ENCODE results near the gene DCANP1.
"Not testable (repeated sequence)": the region's sequence is repeated elsewhere in the genome, so short reads cannot be mapped to it uniquely, and the experiment has no call there.

The DCANP1 gene, protein sequence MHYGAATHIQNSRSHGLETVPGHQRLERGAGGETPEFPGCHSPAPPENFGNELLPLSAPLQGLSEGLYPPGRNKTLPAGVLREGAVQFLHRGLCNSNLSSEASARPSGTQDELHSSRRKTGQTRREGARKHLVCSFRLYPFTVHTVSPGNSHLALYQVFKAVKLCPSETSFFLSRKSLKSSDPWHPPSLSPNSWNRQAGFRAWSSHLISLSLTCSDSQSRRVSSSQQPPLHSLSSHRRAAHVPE

GRCh38 chr5:135447298-135447929 is at the start of gene DCANP1:
TSS of gene DCANP1 (minus strand) at chr5:135447348. CDS start at chr5:135447108, 240 bp downstream.
- in situ Hi-C loops (cut with MboI; ENCODE audit: low pct_unique_long_range_greater_than_20kb, low sequenced_read_pairs): no loop called here
- DNase-seq: no peak

- DNase-seq: peak; percentile 78
- in situ Hi-C loops (cut with MboI; ENCODE audit: low pct_unique_long_range_greater_than_20kb, low sequenced_read_pairs): not testable (repeated sequence)
Measured at GRCh38 chr5:135495531-135495930, 48.4 kb upstream of the DCANP1 start.

DNA sequence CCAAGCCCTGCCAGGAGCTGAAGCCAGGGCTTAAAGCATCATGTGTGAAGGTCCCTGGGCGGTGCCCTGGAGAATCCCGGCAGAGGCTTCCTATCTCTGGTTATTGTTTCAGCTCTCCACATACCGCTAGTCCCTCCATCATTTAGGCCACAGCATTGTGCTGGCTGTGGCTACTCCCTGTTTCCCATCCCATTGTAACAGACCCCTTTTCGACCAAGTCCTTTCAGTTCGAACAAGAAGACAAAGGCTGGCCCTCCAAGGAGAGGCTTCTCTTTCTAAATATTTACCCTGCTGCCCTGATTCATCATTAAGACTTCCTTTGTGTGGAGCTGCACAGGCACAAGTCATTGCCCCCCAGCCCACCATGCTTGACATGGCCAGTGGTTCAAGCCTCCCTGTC is 47.0 kb upstream of the DCANP1 start:
- in situ Hi-C loops (cut with MboI; ENCODE audit: low pct_unique_long_range_greater_than_20kb, low sequenced_read_pairs): no loop called here
- DNase-seq: no peak

DNA sequence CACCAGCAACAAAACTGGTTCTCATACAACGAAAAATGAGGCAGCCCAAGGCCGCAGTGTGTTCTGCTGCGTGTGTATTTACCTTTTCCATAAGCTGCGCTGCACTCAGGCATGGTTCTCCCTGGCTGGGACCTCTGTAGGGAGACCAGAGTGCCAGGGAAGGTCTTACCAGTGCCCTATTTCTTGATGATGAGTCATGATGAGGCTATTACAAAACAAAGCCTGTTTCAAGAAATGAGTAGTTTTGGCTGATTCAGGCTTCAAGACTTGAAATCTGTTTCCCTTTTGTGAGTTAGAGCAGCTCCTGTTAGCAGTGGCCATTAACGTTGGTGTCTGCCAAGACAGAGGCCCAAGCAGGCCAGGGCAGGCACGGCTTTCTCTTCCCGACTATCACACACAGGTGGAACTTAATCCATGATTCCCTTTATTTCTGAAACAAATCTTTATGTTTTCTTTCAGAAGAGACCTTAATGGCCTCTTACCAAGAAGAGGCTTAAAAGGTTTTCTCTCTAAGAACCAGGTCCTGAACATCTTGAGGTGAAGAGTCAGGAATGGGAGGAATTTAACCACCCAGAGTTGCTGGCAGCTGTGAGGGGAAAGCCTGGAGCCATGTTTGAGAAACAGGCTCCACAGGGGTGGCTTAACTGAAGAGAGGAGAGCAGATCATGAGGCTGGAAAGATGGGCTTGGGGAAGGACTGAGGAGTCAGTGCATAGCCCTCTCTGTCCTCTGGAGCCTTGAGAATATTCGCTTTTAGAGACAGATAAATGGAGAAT is 46.4 kb upstream of the DCANP1 start:
- in situ Hi-C loops (cut with MboI; ENCODE audit: low pct_unique_long_range_greater_than_20kb, low sequenced_read_pairs): no loop called here
- peak; percentile 35 for DNase-seq

GRCh38 chr5:135492319-135492626 is 45.1 kb upstream of the DCANP1 start:
- in situ Hi-C loops (cut with MboI; ENCODE audit: low pct_unique_long_range_greater_than_20kb, low sequenced_read_pairs): no loop called here
- DNase-seq: no peak

DNA sequence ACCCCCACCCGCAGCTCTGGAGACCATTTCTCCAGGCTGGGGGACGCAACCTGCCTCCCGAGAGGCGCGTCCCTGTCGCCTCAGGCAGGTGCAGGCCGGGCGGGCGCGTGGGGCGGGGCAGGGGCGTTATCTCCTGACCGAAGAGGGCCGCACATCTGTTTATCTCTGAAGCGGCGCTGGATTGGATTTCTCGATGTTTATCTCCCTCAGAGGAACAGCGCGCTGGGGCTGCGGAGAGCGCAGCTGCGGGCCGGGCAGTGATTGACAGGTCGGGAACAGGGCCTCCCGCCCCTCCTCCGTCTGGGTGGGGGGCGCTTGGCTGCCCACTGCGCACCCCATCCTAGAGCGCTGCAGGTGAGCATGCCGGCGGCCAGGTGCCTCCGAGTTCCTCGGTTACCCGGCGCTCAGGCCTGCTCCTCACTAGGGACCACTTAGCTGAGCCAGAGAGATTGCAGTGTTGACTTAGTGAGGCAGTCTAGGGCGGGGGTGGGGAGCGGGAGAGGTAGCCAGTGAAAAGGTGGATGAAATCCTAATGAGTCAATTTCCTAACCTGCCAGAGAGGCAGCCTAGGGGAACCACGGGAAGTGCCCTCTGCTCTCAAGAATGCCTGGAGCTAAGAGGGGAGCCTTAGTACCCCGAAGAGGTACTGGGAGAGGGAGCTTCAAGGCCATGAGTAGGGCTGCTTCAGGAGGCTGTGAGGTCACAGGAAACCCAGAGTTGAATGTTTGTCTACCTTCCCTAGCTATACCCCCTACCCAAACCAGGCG is 44.6 kb upstream of the DCANP1 start:
- in situ Hi-C loops (cut with MboI; ENCODE audit: low pct_unique_long_range_greater_than_20kb, low sequenced_read_pairs): no loop called here
- no peak for DNase-seq

DNA sequence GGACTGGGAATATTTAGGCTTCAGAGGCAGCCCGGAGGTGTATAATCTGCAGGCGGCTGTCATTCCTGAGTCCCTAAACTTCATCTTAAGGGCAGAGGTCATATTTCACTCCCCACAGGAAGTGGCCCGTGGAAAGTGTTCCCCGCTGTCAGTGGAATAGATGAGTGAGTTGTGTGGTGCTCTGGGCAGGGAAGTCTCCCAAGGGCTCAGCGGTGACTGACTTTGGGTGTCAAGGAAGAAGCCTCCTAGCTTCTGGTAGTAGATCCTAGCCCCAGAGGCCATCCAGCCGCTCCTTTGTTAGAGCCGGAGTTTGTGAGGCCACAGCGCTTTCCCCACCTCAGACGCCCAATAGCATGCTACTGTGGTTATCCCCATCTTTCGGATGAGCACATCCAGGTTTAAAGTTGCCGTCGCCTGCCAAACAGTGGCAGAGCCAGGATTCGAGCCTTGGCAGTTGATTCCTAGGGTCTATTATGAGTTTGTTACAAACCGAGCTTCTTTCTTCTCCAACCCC is 43.9 kb upstream of the DCANP1 start:
- no peak for DNase-seq
- in situ Hi-C loops (cut with MboI; ENCODE audit: low pct_unique_long_range_greater_than_20kb, low sequenced_read_pairs): no loop called here

GRCh38 chr5:135490245-135491037 is 43.3 kb upstream of the DCANP1 start:
- no peak for DNase-seq
- in situ Hi-C loops (cut with MboI; ENCODE audit: low pct_unique_long_range_greater_than_20kb, low sequenced_read_pairs): no loop called here

GRCh38 chr5:135489466-135490244 is 42.5 kb upstream of the DCANP1 start:
- in situ Hi-C loops (cut with MboI; ENCODE audit: low pct_unique_long_range_greater_than_20kb, low sequenced_read_pairs): no loop called here
- DNase-seq: no peak

DNA sequence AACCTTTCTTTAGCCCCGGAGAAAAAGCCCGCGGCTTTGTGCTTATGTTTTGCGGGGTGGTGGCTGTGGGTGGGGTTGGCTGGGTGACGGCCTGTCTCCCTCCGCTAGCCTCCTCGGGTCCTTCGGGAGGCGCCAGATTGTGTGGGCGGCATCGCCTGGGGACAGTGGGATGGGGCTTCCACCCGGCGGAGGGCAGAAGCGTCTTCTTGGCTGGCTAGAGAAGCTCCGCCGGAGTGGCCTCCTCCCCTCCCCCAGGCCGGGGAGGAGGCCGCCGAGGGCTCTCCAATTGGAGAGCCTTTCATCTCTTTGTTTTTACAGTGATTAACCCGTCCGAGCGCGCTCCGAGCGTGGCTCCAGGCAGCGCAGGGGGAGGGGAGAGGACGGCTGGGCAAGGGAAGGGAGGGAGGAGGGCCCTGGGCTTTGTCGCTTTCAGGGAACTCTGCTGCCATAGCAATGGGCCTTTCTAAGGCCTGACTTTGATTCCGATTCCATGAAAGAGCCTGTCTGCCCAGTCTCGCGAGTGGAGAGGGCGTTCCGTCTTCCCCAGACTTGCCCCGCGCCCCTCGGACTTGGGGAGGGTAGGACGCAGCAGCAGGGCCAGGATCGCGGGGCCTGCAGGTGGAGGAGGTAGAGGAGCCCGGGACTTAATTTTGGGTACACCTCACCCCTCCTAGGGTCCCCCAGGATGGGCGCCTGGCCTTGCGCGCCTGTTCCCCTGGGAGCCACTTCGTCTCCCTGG is 41.7 kb upstream of the DCANP1 start:
- no peak for DNase-seq
- in situ Hi-C loops (cut with MboI; ENCODE audit: low pct_unique_long_range_greater_than_20kb, low sequenced_read_pairs): no loop called here

GRCh38 chr5:135487839-135488514 is 40.8 kb upstream of the DCANP1 start:
- DNase-seq: no peak
- in situ Hi-C loops (cut with MboI; ENCODE audit: low pct_unique_long_range_greater_than_20kb, low sequenced_read_pairs): no loop called here

DNA sequence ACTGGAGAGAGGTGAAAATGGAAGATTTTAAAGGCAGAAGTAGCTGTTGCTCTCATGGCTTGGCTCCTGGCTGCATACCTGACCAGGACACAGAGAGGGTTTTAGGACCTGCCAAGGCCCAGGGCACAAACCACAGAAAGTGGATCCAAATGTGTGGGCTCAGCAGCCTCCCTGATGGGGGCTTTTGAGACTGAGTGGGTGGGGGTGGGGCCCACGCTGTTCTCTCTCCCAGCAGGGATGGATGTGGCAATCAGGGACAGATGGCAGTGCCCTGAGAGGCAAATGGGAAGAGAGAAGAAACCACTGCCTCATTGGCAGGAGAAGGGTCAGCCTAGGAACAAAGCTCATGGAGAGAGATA is 39.9 kb upstream of the DCANP1 start:
- in situ Hi-C loops (cut with MboI; ENCODE audit: low pct_unique_long_range_greater_than_20kb, low sequenced_read_pairs): no loop called here

GRCh38 chr5:135486131-135487036 is 39.2 kb upstream of the DCANP1 start:
- DNase-seq: no peak
- in situ Hi-C loops (cut with MboI; ENCODE audit: low pct_unique_long_range_greater_than_20kb, low sequenced_read_pairs): no loop called here

More for the DNA sequence above, 39.9 kb upstream of the DCANP1 start:
- DNase-seq: no peak

- in situ Hi-C loops (cut with MboI; ENCODE audit: low pct_unique_long_range_greater_than_20kb, low sequenced_read_pairs): no loop called here
- DNase-seq: no peak
Measured at GRCh38 chr5:135484674-135485086, 37.5 kb upstream of the DCANP1 start.

DNA sequence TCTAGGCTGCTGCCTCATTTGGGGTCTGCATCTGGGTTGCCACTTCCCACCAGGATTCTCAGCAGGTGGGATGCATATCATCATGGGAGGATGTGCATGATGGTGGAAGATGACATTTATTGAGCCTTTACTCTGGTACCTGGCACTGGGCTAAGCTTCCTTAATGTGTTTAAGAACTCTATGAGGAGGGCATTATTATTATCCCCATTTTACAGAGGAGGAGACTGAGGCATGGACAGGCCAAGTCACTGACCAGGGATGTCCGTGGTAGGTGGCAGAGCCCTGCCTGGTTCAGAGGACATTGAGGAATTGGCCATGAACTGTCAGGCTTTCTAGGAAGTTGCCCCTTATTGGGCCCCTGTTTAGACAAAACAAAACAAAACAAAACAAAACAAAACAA is 36.1 kb upstream of the DCANP1 start:
- in situ Hi-C loops (cut with MboI; ENCODE audit: low pct_unique_long_range_greater_than_20kb, low sequenced_read_pairs): no loop called here
- DNase-seq: no peak

DNA sequence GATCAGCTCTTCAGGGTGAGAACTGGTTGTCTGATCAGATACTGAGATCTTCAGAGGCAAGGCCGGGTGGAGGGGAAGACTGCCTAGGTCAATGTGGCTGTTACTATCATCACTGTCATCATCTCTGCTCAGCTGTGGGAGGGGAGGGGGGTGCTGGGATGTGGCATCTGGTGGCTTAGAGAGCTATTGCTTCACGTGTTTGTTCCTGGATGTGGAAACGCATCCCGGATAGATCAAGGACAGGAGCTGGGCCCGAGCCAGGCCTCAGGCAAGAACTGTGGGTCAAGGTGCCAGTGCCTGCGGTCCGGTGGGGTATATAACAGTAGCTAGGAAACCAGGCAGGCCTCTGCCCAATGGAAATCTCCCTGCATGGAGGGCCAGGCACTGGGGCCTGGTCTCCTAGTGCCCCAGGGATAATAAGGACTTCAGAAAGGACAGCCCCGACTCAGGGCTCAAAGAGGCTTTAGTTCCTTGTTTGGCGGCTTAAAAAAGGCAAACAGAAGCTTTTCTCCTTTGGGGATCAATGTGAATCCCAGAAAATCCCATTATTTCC is 35.3 kb upstream of the DCANP1 start:
- in situ Hi-C loops (cut with MboI; ENCODE audit: low pct_unique_long_range_greater_than_20kb, low sequenced_read_pairs): no loop called here
- DNase-seq: peak; percentile 88
